Mesothelial cell of epicardium (in vitro differentiated cells): Measurements from ENCODE around the gene NR0B2. TPM values are rescaled to one million over a fixed set of nuclear protein-coding genes. Genes with fewer than 3 reads are reported as not detected.
A peak's percentile ranks its signal among the peaks of the same experiment; 100 is the strongest.

Experiments
- DNase-seq, 2 experiments: peaks; one replicate each; pipeline ENCODE4 v3.0.0; 2021; ENCODE audit warnings: low spot score in 2 of 2; ENCODE audit not compliant: unreplicated experiment in 2 of 2
- H3K27ac Mint-ChIP-seq: 2 replicates; pipeline ENCODE4 v1.8.0; 2021; ENCODE audit warnings: mixed read lengths
- H3K27me3 Mint-ChIP-seq: 2 replicates; pipeline ENCODE4 v1.8.0; 2021; ENCODE audit warnings: low read depth, mixed read lengths
- H3K36me3 Mint-ChIP-seq: 2 replicates; pipeline ENCODE4 v1.8.0; 2021; ENCODE audit warnings: mixed read lengths
- H3K4me1 Mint-ChIP-seq: 2 replicates; pipeline ENCODE4 v1.8.0; 2021; ENCODE audit warnings: mixed read lengths
- H3K4me3 Mint-ChIP-seq: 2 replicates; pipeline ENCODE4 v1.8.0; 2021; ENCODE audit warnings: mild to moderate bottlenecking, moderate library complexity, mixed read lengths
- H3K9me3 Mint-ChIP-seq: 2 replicates; pipeline ENCODE4 v1.8.0; 2021; ENCODE audit warnings: mixed read lengths
- total RNA-seq: library from RNA; stranded (reverse); gene quantifications from 3 replicates; pipeline ENCODE4 v1.2.1, GENCODE V29; 2021
- TF ChIP-seq, protein P1 (sequence below): fragments of 200-600 bp; sonication (generic); IDR thresholded peaks from one replicate; pipeline ENCODE4 v1.5.0; 2021; ENCODE audit warnings: antibody characterized with exemption; ENCODE audit not compliant: unreplicated experiment

NR0B2 gene
- total RNA-seq, 1 donor from 2014 or later: not detected

DNA sequence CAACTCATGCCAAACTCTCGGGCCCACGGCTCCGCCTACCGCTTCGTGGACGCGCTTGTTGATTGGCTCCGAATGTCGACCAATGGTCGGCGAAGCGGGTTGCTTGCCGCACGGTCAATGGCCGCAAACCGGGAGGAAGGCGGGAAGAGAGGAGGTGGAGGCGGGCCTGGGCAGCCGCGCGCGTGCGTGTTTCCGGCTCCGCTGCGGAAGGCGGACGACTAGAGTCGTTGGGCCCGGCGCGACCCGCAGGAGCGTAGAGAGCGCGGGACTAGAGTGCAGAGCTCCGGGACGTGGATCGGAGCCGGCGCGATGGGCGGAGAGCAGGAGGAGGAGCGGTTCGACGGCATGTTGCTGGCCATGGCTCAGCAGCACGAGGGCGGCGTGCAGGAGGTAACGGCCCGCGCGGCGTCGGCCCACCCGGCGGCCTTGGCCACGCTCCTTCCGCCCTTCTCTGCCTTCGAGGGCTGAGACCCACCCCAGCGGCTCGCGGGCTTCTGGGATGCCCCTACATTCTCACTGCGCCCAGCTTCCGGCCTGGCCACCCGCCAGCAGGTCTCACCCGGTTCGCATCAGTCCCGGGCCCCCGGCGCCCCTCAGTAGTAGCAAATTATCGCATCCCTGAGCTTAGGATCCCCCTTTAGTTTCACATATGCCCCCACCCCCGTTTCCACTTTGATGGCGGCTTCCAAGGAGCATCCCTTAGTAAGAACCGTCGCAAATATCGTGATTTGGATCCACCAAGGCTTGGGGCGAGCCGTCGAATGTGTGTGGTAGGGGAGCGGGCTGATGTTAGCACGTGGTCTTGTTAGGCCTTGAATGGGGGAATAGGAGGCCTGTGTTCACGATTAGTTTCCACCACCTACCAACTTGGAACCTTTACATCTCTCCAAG, 8.0 kb upstream of the NR0B2 start, which contains the start of gene NUDC:
TSS of gene NUDC (plus strand) at position 204 of the 891 bp plus-strand sequence. CDS start at position 310, 106 bp downstream.
- TF ChIP-seq, protein P1, sequence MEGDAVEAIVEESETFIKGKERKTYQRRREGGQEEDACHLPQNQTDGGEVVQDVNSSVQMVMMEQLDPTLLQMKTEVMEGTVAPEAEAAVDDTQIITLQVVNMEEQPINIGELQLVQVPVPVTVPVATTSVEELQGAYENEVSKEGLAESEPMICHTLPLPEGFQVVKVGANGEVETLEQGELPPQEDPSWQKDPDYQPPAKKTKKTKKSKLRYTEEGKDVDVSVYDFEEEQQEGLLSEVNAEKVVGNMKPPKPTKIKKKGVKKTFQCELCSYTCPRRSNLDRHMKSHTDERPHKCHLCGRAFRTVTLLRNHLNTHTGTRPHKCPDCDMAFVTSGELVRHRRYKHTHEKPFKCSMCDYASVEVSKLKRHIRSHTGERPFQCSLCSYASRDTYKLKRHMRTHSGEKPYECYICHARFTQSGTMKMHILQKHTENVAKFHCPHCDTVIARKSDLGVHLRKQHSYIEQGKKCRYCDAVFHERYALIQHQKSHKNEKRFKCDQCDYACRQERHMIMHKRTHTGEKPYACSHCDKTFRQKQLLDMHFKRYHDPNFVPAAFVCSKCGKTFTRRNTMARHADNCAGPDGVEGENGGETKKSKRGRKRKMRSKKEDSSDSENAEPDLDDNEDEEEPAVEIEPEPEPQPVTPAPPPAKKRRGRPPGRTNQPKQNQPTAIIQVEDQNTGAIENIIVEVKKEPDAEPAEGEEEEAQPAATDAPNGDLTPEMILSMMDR: no peak
- Mint-ChIP-seq H3K36me3 (peaks cover 4% of the 10 kb centered on the region), H3K4me1 (peaks cover 22% of the 10 kb centered on the region), H3K27me3 (no peaks in the 10 kb centered on the region), H3K27ac (peak within 1 kb of the TSS; percentile 95), H3K9me3 (no peaks in the 10 kb centered on the region), H3K4me3 (peak within 1 kb of the TSS; percentile 96)
- peak; percentile 92 to 94 for DNase-seq

GRCh38 chr1:26921126-26921539, 7.4 kb upstream of the NR0B2 start:
- H3K9me3 Mint-ChIP-seq: no peaks in the 10 kb centered on the region
- peak overlapping the region; percentile 95 for H3K27ac Mint-ChIP-seq
- peak overlapping the region; percentile 96 for H3K4me3 Mint-ChIP-seq
- no peak for DNase-seq
- H3K36me3 Mint-ChIP-seq: peaks cover 2% of the 10 kb centered on the region
- TF ChIP-seq, protein P1: no peak
- no peaks in the 10 kb centered on the region for H3K27me3 Mint-ChIP-seq
- H3K4me1 Mint-ChIP-seq: peaks cover 22% of the 10 kb centered on the region

DNA sequence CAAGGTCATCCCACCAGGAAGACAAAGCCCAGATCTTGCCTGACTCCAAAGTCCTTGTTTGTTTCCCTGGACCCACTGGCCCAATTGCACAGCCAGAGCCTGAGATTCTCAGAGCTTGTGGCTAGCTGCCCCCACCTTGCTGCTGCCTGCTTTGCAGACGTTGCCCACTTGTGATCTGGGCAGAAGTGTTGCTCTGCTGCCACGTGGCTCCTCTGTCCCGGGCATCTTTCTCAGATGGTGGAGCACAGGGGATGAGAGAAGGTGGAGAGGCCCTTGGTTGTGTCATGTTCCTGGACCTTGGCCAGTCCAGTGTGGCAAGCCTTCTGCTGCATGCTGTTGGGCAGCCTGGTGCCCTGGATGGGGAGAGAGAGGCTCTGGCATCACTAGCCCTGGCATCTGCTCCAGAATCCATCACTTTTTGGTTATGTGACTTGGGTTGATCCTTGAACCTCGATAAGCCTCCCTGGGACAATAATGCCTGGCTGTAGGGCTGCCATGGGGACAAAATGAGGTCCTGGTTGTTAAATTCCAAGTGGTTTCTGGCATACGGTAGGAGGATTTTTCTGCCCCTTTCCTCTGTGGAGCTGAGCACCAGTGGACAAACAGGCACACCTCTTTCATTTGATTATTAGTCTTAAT, 1.5 kb upstream of the NR0B2 start:
- no peak overlapping the region for H3K27ac Mint-ChIP-seq
- H3K4me1 Mint-ChIP-seq: no peaks in the 10 kb centered on the region
- no peaks in the 10 kb centered on the region for H3K36me3 Mint-ChIP-seq
- H3K27me3 Mint-ChIP-seq: peaks cover 1% of the 10 kb centered on the region
- DNase-seq: no peak
- no peak overlapping the region for H3K4me3 Mint-ChIP-seq
- TF ChIP-seq, protein P1: no peak
- no peaks in the 10 kb centered on the region for H3K9me3 Mint-ChIP-seq

- H3K27me3 Mint-ChIP-seq: peaks cover 1% of the 10 kb centered on the region
- no peak overlapping the region for H3K4me3 Mint-ChIP-seq
- no peaks in the 10 kb centered on the region for H3K4me1 Mint-ChIP-seq
- H3K36me3 Mint-ChIP-seq: no peaks in the 10 kb centered on the region
- TF ChIP-seq, protein P1: no peak
- H3K27ac Mint-ChIP-seq: no peak overlapping the region
- no peaks in the 10 kb centered on the region for H3K9me3 Mint-ChIP-seq
- no peak for DNase-seq
Measured at GRCh38 chr1:26913389-26913753, 404 bp downstream of the NR0B2 start.

DNA sequence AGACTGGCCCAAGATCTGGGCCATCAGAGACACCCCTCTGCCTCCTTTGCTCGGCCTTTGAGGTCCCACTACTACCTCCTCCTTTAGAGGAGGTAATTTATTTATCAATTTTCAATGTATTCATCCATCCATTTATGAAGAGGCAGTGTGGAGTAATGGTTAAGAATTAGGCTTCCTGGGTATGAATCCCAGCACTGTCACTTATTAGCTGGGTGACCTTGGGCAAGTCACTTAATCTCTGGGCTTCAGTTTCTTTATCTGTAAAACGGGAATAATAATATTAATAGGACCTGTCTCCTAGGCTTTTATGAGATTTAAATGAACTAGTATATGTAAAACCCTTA, 1.7 kb downstream of the NR0B2 start:
- TF ChIP-seq, protein P1: no peak
- Mint-ChIP-seq H3K27me3 (peaks cover 1% of the 10 kb centered on the region), H3K27ac (no peak overlapping the region), H3K9me3 (no peaks in the 10 kb centered on the region), H3K36me3 (no peaks in the 10 kb centered on the region), H3K4me3 (no peak overlapping the region), H3K4me1 (no peaks in the 10 kb centered on the region)
- no peak for DNase-seq
